HG03432 (cell line): Measurements from ENCODE around the gene SPTBN1.
A peak's percentile ranks its signal among the peaks of the same experiment; 100 is the strongest.

Experiments used
- ATAC-seq: cut with Tn5 transposase; IDR thresholded peaks from one replicate; pipeline ENCODE4 v1.9.1; 2021; ENCODE audit warnings: mild to moderate bottlenecking, moderate library complexity; ENCODE audit not compliant: unreplicated experiment

SPTBN1 gene

GRCh38 chr2:54455563-54456361, at the start of gene SPTBN1:
Gene SPTBN1 (plus strand): TSS chr2:54456327. CDS start chr2:54526419, 70,092 bp downstream.
- peak; percentile 56 for ATAC-seq

GRCh38 chr2:54407693-54408092, 48.4 kb upstream of the SPTBN1 start:
- ATAC-seq = no peak

- ATAC-seq = no peak
Measured at GRCh38 chr2:54408288-54408687, 47.8 kb upstream of the SPTBN1 start.

- no peak for ATAC-seq
Measured at GRCh38 chr2:54409752-54410151, 46.4 kb upstream of the SPTBN1 start.

- ATAC-seq = no peak
Measured at GRCh38 chr2:54411801-54412354, 44.2 kb upstream of the SPTBN1 start.

GRCh38 chr2:54416166-54416813, 39.8 kb upstream of the SPTBN1 start:
- no peak for ATAC-seq

GRCh38 chr2:54416938-54417337, 39.2 kb upstream of the SPTBN1 start:
- ATAC-seq = no peak

GRCh38 chr2:54417577-54417976, 38.5 kb upstream of the SPTBN1 start:
- no peak for ATAC-seq

GRCh38 chr2:54419388-54419787, 36.7 kb upstream of the SPTBN1 start:
- no peak for ATAC-seq

- ATAC-seq = no peak
Measured at GRCh38 chr2:54419855-54420523, 36.1 kb upstream of the SPTBN1 start.

GRCh38 chr2:54420524-54421172, 35.5 kb upstream of the SPTBN1 start:
- no peak for ATAC-seq

GRCh38 chr2:54422072-54422581, 34.0 kb upstream of the SPTBN1 start:
- no peak for ATAC-seq

- ATAC-seq = no peak
Measured at GRCh38 chr2:54423213-54423612, 32.9 kb upstream of the SPTBN1 start.

GRCh38 chr2:54424555-54425163, 31.5 kb upstream of the SPTBN1 start:
- ATAC-seq = no peak

- ATAC-seq = no peak
Measured at GRCh38 chr2:54428108-54428831, 27.9 kb upstream of the SPTBN1 start.

- no peak for ATAC-seq
Measured at GRCh38 chr2:54429054-54429453, 27.1 kb upstream of the SPTBN1 start.

- ATAC-seq = no peak
Measured at GRCh38 chr2:54429811-54430551, 26.1 kb upstream of the SPTBN1 start.

- no peak for ATAC-seq
Measured at GRCh38 chr2:54430649-54431048, 25.5 kb upstream of the SPTBN1 start.
